H1 (cell line): ENCODE results near the gene CYBB. TPM values are rescaled to one million over a fixed set of nuclear protein-coding genes. Genes with fewer than 3 reads are reported as not detected.

ENCODE experiments used
- CTCF ChIA-PET: fragments of 300-600 bp; sonication (Branson Sonifier 250); formaldehyde crosslinking; loops from one replicate; lab custom pipeline; 2021; ENCODE audit not compliant: partially characterized antibody; lab: Charles Lee
- POLR2A ChIA-PET: fragments of 300-600 bp; sonication (Branson Sonifier 250); formaldehyde crosslinking; loops from one replicate; lab custom pipeline; 2021; ENCODE audit warnings: inconsistent platforms; ENCODE audit not compliant: partially characterized antibody; lab: Charles Lee
- DNase-seq, 2 experiments: peaks; one replicate each; pipeline versions ENCODE4 v3.0.0 to v3.0.0-alpha.2; 2010 to 2022; ENCODE audit warnings: low spot score in 2 of 2, low read depth in 1 of 2, mixed read lengths in 1 of 2
- FAIRE-seq: peaks from 2 replicates; lab custom pipeline; 2011; peaks lifted over from hg19 to GRCh38; lab: Jason Lieb, UNC
- H2AFZ ChIP-seq: 2 replicates; pipeline ENCODE4 v1.8.1; 2012; ENCODE audit warnings: low read length, inconsistent platforms
- H2AK5ac ChIP-seq: 2 replicates; pipeline ENCODE4 v1.6.1; 2013; ENCODE audit warnings: low read depth, low read length
- H2BK120ac ChIP-seq: replicated peaks from 2 replicates; pipeline ENCODE3; 2013; ENCODE audit warnings: low read depth, low read length, inconsistent platforms
- H2BK12ac ChIP-seq: 2 replicates; pipeline ENCODE4 v1.6.1; 2013; ENCODE audit warnings: low read depth, low read length
- H2BK15ac ChIP-seq: 2 replicates; pipeline ENCODE4 v1.6.1; 2013; ENCODE audit warnings: low read length
- H2BK20ac ChIP-seq: 2 replicates; pipeline ENCODE4 v1.6.1; 2013; ENCODE audit warnings: low read length
- H2BK5ac ChIP-seq: 2 replicates; pipeline ENCODE4 v1.6.1; 2013; ENCODE audit warnings: low read depth, low read length
- H3K14ac ChIP-seq: 2 replicates; pipeline ENCODE4 v1.6.1; 2013; ENCODE audit warnings: inconsistent platforms; ENCODE audit not compliant: insufficient read length
- H3K18ac ChIP-seq: 2 replicates; pipeline ENCODE4 v1.6.1; 2013; ENCODE audit warnings: low read length; ENCODE audit errors: extremely low read depth
- H3K23ac ChIP-seq: 2 replicates; pipeline ENCODE4 v1.6.1; 2013; ENCODE audit warnings: inconsistent platforms; ENCODE audit not compliant: insufficient read length
- H3K23me2 ChIP-seq: 2 replicates; pipeline ENCODE4 v1.6.1; 2013; ENCODE audit warnings: low read depth, low read length
- H3K27ac ChIP-seq: 2 replicates; pipeline ENCODE4 v1.6.1; 2011; ENCODE audit warnings: low read depth, low read length, inconsistent platforms
- H3K27me3 ChIP-seq, 4 experiments: replicated peaks in 1 of 4; 1 replicate in 1 of 4; 2 replicates in 3 of 4; pipeline versions ENCODE4 v1.6.1 to v1.8.1; 2011 to 2013; ENCODE audit warnings: low read length in 3 of 4, mild to moderate bottlenecking in 3 of 4, inconsistent platforms in 2 of 4, mixed read lengths in 2 of 4, moderate library complexity in 1 of 4; ENCODE audit not compliant: control insufficient read depth in 3 of 4, insufficient read depth in 3 of 4; ENCODE audit errors: extremely low read depth in 1 of 4
- H3K36me3 ChIP-seq, 4 experiments: 2 replicates each; pipeline versions ENCODE4 v1.6.1 to v1.8.1; 2011 to 2013; ENCODE audit warnings: mild to moderate bottlenecking in 4 of 4, low read length in 3 of 4, moderate library complexity in 2 of 4, control low read depth in 1 of 4, inconsistent platforms in 1 of 4; ENCODE audit not compliant: insufficient read depth in 4 of 4, control insufficient read depth in 2 of 4
- H3K4ac ChIP-seq: replicated peaks from 2 replicates; pipeline ENCODE3; 2013; ENCODE audit warnings: low read length, low read depth, mixed read lengths, inconsistent platforms; ENCODE audit not compliant: insufficient read length
- H3K4me1 ChIP-seq, 4 experiments: replicated peaks in 1 of 4; 1 replicate in 1 of 4; 2 replicates in 3 of 4; pipeline versions ENCODE4 v1.6.1 to v1.8.1; 2011 to 2013; ENCODE audit warnings: low read length in 3 of 4, inconsistent platforms in 2 of 4, mixed read lengths in 1 of 4; ENCODE audit not compliant: insufficient read depth in 4 of 4, control insufficient read depth in 3 of 4
- H3K4me2 ChIP-seq, 2 experiments: 2 replicates each; pipeline versions ENCODE4 v1.6.1 to v1.8.1; 2011 to 2013; ENCODE audit warnings: low read depth in 2 of 2, low read length in 2 of 2, control low read depth in 1 of 2, inconsistent platforms in 1 of 2, mild to moderate bottlenecking in 1 of 2; ENCODE audit not compliant: insufficient read depth in 1 of 2
- H3K4me3 ChIP-seq, 4 experiments: fragments of 200-600, 300-600 bp in 1 of 4; sonication (generic), shearing (Covaris generic), sonication (Bioruptor Twin) in 1 of 4; 2 replicates each; pipeline versions ENCODE4 v1.5.1 to v1.8.1; 2011 to 2016; ENCODE audit warnings: low read length in 4 of 4, low read depth in 3 of 4, control low read depth in 2 of 4, inconsistent platforms in 2 of 4, mild to moderate bottlenecking in 2 of 4, mixed read lengths in 1 of 4, moderate library complexity in 1 of 4; ENCODE audit not compliant: insufficient read depth in 2 of 4; ENCODE audit errors: extremely low read depth in 1 of 4
- H3K56ac ChIP-seq: replicated peaks from 2 replicates; pipeline ENCODE3; 2013; ENCODE audit warnings: low read depth, mild to moderate bottlenecking, mixed read lengths, low read length, inconsistent platforms; ENCODE audit not compliant: insufficient read length
- H3K79me1 ChIP-seq: 2 replicates; pipeline ENCODE4 v1.6.1; 2013; ENCODE audit warnings: low read depth, low read length, control low read depth
- H3K79me2 ChIP-seq, 2 experiments: 2 replicates each; pipeline versions ENCODE4 v1.6.1 to v1.8.1; 2012 to 2013; ENCODE audit warnings: low read length in 2 of 2, mild to moderate bottlenecking in 2 of 2, inconsistent platforms in 1 of 2; ENCODE audit not compliant: insufficient read depth in 2 of 2, control insufficient read depth in 1 of 2
- H3K9ac ChIP-seq, 4 experiments: replicated peaks in 1 of 4; 1 replicate in 1 of 4; 2 replicates in 3 of 4; pipeline versions ENCODE4 v1.6.1 to v1.8.1; 2011 to 2013; ENCODE audit warnings: low read depth in 3 of 4, low read length in 3 of 4, control low read depth in 2 of 4, mild to moderate bottlenecking in 2 of 4, moderate library complexity in 2 of 4, inconsistent platforms in 1 of 4; ENCODE audit errors: extremely low read depth in 1 of 4
- H3K9me3 ChIP-seq, 2 experiments: 2 replicates each; pipeline versions ENCODE4 v1.6.1 to v1.8.1; 2012 to 2013; ENCODE audit warnings: mild to moderate bottlenecking in 2 of 2, moderate library complexity in 2 of 2, control low read depth in 1 of 2, inconsistent platforms in 1 of 2, low read depth in 1 of 2, low read length in 1 of 2, mixed read lengths in 1 of 2; ENCODE audit not compliant: insufficient read depth in 2 of 2
- H4K20me1 ChIP-seq, 2 experiments: replicated peaks in 1 of 2; 2 replicates each; pipeline versions ENCODE3 to v1.8.1; 2011 to 2013; ENCODE audit warnings: inconsistent platforms in 2 of 2, low read length in 2 of 2, mild to moderate bottlenecking in 1 of 2; ENCODE audit not compliant: insufficient read depth in 2 of 2, control insufficient read depth in 1 of 2
- H4K5ac ChIP-seq: 2 replicates; pipeline ENCODE4 v1.6.1; 2013; ENCODE audit warnings: low read length, low read depth, mixed read lengths, inconsistent platforms; ENCODE audit not compliant: insufficient read length
- H4K8ac ChIP-seq: 2 replicates; pipeline ENCODE4 v1.8.0; 2013; ENCODE audit warnings: mild to moderate bottlenecking, moderate library complexity, low read length, inconsistent platforms; ENCODE audit not compliant: insufficient read depth; ENCODE audit errors: extremely low read depth
- H4K91ac ChIP-seq: replicated peaks from 2 replicates; pipeline ENCODE3; 2013; ENCODE audit warnings: low read length, mixed read lengths, inconsistent platforms; ENCODE audit not compliant: insufficient read length
- ASH2L ChIP-seq: fragments of 200-600, 300-600 bp; sonication (generic); IDR thresholded peaks from one replicate; pipeline ENCODE4 v1.7.1; 2017; ENCODE audit warnings: low read length
- BACH1 ChIP-seq: IDR thresholded peaks from 2 replicates; pipeline ENCODE4 v1.6.1; 2012; ENCODE audit warnings: low read length, improper control_type of control experiment
- FOSL1 ChIP-seq: IDR thresholded peaks from 2 replicates; pipeline ENCODE4 v1.6.1; 2011; ENCODE audit warnings: mild to moderate bottlenecking, low read depth, low read length, moderate library complexity; ENCODE audit not compliant: insufficient read depth
- HDAC2 ChIP-seq, 2 experiments: fragments of 300-600 bp in 1 of 2; sonication (generic) in 1 of 2; IDR thresholded peaks; 2 replicates each; pipeline ENCODE4 v1.6.1; 2011 to 2012; ENCODE audit warnings: low read depth in 2 of 2, low read length in 2 of 2, mild to moderate bottlenecking in 2 of 2, moderate library complexity in 2 of 2, borderline replicate concordance in 1 of 2, inconsistent platforms in 1 of 2
- HDAC6 ChIP-seq: IDR thresholded peaks from one replicate; pipeline ENCODE4 v1.7.1; 2012; ENCODE audit warnings: low read depth, mild to moderate bottlenecking, inconsistent platforms, low read length, moderate library complexity
- POLR2A ChIP-seq, 2 experiments: IDR thresholded peaks; 1 replicate in 1 of 2; 2 replicates in 1 of 2; pipeline ENCODE4 v1.6.1; 2011; ENCODE audit warnings: low read depth in 2 of 2, low read length in 2 of 2, mild to moderate bottlenecking in 2 of 2; ENCODE audit errors: control extremely low read depth in 1 of 2
- POU5F1 ChIP-seq: IDR thresholded peaks from 2 replicates; pipeline ENCODE4 v1.6.1; 2011; ENCODE audit warnings: low read depth, mild to moderate bottlenecking, low read length, moderate library complexity
- RNF2 ChIP-seq: fragments of 200-900, 300-1000 bp; sonication (generic); IDR thresholded peaks from 2 replicates; pipeline ENCODE4 v1.7.1; 2016; ENCODE audit warnings: borderline replicate concordance, low read depth, mild to moderate bottlenecking, antibody characterized with exemption, low read length; ENCODE audit not compliant: poor library complexity, severe bottlenecking; ENCODE audit errors: missing control alignments
- SIX5 ChIP-seq: IDR thresholded peaks from 2 replicates; pipeline ENCODE4 v1.6.1; 2011; ENCODE audit warnings: mild to moderate bottlenecking, low read depth, low read length
- SRF ChIP-seq: IDR thresholded peaks from 2 replicates; pipeline ENCODE4 v1.6.1; 2011; ENCODE audit warnings: mild to moderate bottlenecking, low read depth, low read length, moderate library complexity
- TAF1 ChIP-seq: IDR thresholded peaks from 2 replicates; pipeline ENCODE4 v1.6.1; 2011; ENCODE audit warnings: mild to moderate bottlenecking, low read depth, low read length
- WGBS, 2 experiments: shearing (Covaris generic) in 1 of 2; methylation state at CpG; one replicate each; pipeline versions ENCODE4 v1.1.6 to v1.1.7; 2013 to 2015; ENCODE audit warnings: low lambda C conversion rate in 2 of 2, mixed read lengths in 2 of 2, inconsistent platforms in 1 of 2, low coverage in 1 of 2, missing lambda C conversion rate in 1 of 2; ENCODE audit not compliant: insufficient replicate concordance in 2 of 2, insufficient coverage in 1 of 2, insufficient read length in 1 of 2; ENCODE audit errors: extremely low coverage in 1 of 2, missing lambda C conversion rate in 1 of 2; 5-methylcytosine and 5-hydroxymethylcytosine counted together
- polyA plus RNA-seq, 7 experiments: library from polyadenylated mRNA; depleted of rRNA in 3 of 7; stranded (reverse) in 5 of 7; unstranded in 2 of 7; fragments of >200 nt in 5 of 7; fragments of 200-250 nt in 2 of 7; gene quantifications; 1 replicate in 5 of 7; 2 replicates in 1 of 7; 4 replicates in 1 of 7; pipeline versions ENCODE4 v1.2.1 to v1.2.3, GENCODE V29; 2011 to 2013; ENCODE audit warnings: missing spikeins in 2 of 7, mixed read lengths in 2 of 7
- total RNA-seq: library from RNA; stranded (reverse); fragmentation: NEBNext Ultra II Directional; extraction: Animal tissue kit (Norgen Biotek cat#: 25700); gene quantifications from 2 replicates; pipeline ENCODE4 v1.2.1, GENCODE V29; 2021
- TF ChIP-seq, protein P1 (sequence below): IDR thresholded peaks from 2 replicates; pipeline ENCODE4 v1.6.1; 2012; ENCODE audit warnings: inconsistent platforms
- TF ChIP-seq, protein P2 (sequence below): IDR thresholded peaks from 2 replicates; pipeline ENCODE4 v1.6.1; 2012; ENCODE audit warnings: low read length, inconsistent platforms

Gene CYBB
- total and polyA plus RNA-seq, 2 of the 8 experiments (the other 6 are each of a cell fraction or from before 2014, with no cell fraction given), result 0.03 to 0.09 TPM

- no peaks in the 10 kb centered on the region for H3K9me3 ChIP-seq
- H4K91ac ChIP-seq, result no peak overlapping the region
- no peak overlapping the region for H2BK12ac ChIP-seq
- H3K79me2 ChIP-seq, result no peaks in the 10 kb centered on the region
- no peak overlapping the region for H2BK5ac ChIP-seq
- no peaks in the 10 kb centered on the region for H3K27me3 ChIP-seq
- no peak overlapping the region for H3K56ac ChIP-seq
- no peak overlapping the region for H3K9ac ChIP-seq
- H2AFZ ChIP-seq, result no peak overlapping the region
- no peak overlapping the region for H3K4me2 ChIP-seq
- H4K5ac ChIP-seq, result no peak overlapping the region
- no peak overlapping the region for H2BK15ac ChIP-seq
- CTCF ChIA-PET, result interaction anchor here (0.7 to 1.0 kb wide), 2 partner anchors 10 to 174 kb away, joined by 3 to 4 read pairs; no protein-coding TSS in a partner anchor
- no peak overlapping the region for H4K8ac ChIP-seq
- H3K23ac ChIP-seq, result no peak overlapping the region
- no peak overlapping the region for H3K4ac ChIP-seq
- no peaks in the 10 kb centered on the region for H3K23me2 ChIP-seq
- no peak overlapping the region for H3K18ac ChIP-seq
- no peak overlapping the region for H2BK20ac ChIP-seq
- no peak overlapping the region for H3K27ac ChIP-seq
- POLR2A ChIA-PET, result interaction anchor here (1.0 kb wide), 1 partner anchor 10 kb away, joined by 3 read pairs; no protein-coding TSS in a partner anchor
- no peak overlapping the region for H3K4me3 ChIP-seq
- H3K4me1 ChIP-seq, result no peaks in the 10 kb centered on the region
- no peaks in the 10 kb centered on the region for H4K20me1 ChIP-seq
- FAIRE-seq (no peak), DNase-seq (no peak)
- WGBS, 2 experiments, result 96% methylated on average over 5 of the region's 5 CpGs; no CpG with 5 or more reads in 1 of the 2 experiments
- no peak overlapping the region for H2AK5ac ChIP-seq
- no peaks in the 10 kb centered on the region for H3K36me3 ChIP-seq
- no peaks in the 10 kb centered on the region for H3K79me1 ChIP-seq
- no peak overlapping the region for H2BK120ac ChIP-seq
- H3K14ac ChIP-seq, result no peak overlapping the region
- TF ChIP-seq POLR2A (IDR thresholded peaks at IDR 0.05; ENCODE audit: control extremely low read depth in 1 of 2, low read depth in 2 of 2, low read length in 2 of 2) (no peak), TAF1 (no peak), BACH1 (no peak), POU5F1 (no peak), FOSL1 (no peak), HDAC6 (no peak), RNF2 (no peak), HDAC2 (IDR thresholded peaks at IDR 0.05; ENCODE audit: borderline replicate concordance in 1 of 2, low read depth in 2 of 2, low read length in 2 of 2) (no peak), ASH2L (no peak), SRF (no peak), SIX5 (no peak)
- TF ChIP-seq, protein P1, sequence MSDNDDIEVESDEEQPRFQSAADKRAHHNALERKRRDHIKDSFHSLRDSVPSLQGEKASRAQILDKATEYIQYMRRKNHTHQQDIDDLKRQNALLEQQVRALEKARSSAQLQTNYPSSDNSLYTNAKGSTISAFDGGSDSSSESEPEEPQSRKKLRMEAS, result no peak
- TF ChIP-seq, protein P2, sequence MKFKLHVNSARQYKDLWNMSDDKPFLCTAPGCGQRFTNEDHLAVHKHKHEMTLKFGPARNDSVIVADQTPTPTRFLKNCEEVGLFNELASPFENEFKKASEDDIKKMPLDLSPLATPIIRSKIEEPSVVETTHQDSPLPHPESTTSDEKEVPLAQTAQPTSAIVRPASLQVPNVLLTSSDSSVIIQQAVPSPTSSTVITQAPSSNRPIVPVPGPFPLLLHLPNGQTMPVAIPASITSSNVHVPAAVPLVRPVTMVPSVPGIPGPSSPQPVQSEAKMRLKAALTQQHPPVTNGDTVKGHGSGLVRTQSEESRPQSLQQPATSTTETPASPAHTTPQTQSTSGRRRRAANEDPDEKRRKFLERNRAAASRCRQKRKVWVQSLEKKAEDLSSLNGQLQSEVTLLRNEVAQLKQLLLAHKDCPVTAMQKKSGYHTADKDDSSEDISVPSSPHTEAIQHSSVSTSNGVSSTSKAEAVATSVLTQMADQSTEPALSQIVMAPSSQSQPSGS, result no peak
These were observed 35.5 kb downstream of the CYBB start for GRCh38 chrX:37815366-37815765.
